Anterior cingulate cortex (tissue), 58 donors: Measurements from ENCODE around the gene PSMD1.

Experiments used
- DNase-seq, 58 donors: peaks; one replicate each; lab custom pipeline; 2025; lab: John Stamatoyannopoulos, UW

The PSMD1 gene

GRCh38 chr2:231100990-231101389, 44.3 kb downstream of the PSMD1 start:
- no peak for DNase-seq

- DNase-seq, result no peak
Observed at GRCh38 chr2:231102772-231103171, 46.1 kb downstream of the PSMD1 start.

GRCh38 chr2:231104115-231104713, 47.5 kb downstream of the PSMD1 start:
- DNase-seq, result peak in 33 of 58 donors; percentile 2 to 68 (median 21)

- no peak for DNase-seq
Observed at GRCh38 chr2:231110551-231110950, 53.9 kb downstream of the PSMD1 start.

- no peak for DNase-seq
Observed at GRCh38 chr2:231111987-231112386, 55.3 kb downstream of the PSMD1 start.

GRCh38 chr2:231113489-231113888, 56.8 kb downstream of the PSMD1 start:
- DNase-seq, result no peak

- no peak for DNase-seq
Observed at GRCh38 chr2:231115651-231116050, 59.0 kb downstream of the PSMD1 start.

GRCh38 chr2:231117148-231117547, 60.5 kb downstream of the PSMD1 start:
- no peak for DNase-seq

- no peak for DNase-seq
Observed at GRCh38 chr2:231117922-231118613, 61.4 kb downstream of the PSMD1 start.

GRCh38 chr2:231118614-231118942, 61.9 kb downstream of the PSMD1 start:
- DNase-seq, result no peak

- DNase-seq, result no peak
Observed at GRCh38 chr2:231123362-231123898, 66.8 kb downstream of the PSMD1 start.

- DNase-seq, result peak in 3 of 58 donors; percentile 3 to 19 (median 8)
Observed at GRCh38 chr2:231124838-231125568, 68.3 kb downstream of the PSMD1 start, which contains the start of gene HTR2B. Gene HTR2B (minus strand): TSS chr2:231125042. CDS start chr2:231123764, 1,278 bp downstream.

- no peak for DNase-seq
Observed at GRCh38 chr2:231126123-231126522, 69.5 kb downstream of the PSMD1 start.

- DNase-seq, result no peak
Observed at GRCh38 chr2:231127480-231127879, 70.8 kb downstream of the PSMD1 start.

- no peak for DNase-seq
Observed at GRCh38 chr2:231127936-231128335, 71.3 kb downstream of the PSMD1 start.

- no peak for DNase-seq
Observed at GRCh38 chr2:231128541-231128940, 71.9 kb downstream of the PSMD1 start.

- no peak for DNase-seq
Observed at GRCh38 chr2:231129216-231129615, 72.5 kb downstream of the PSMD1 start.

- DNase-seq, result no peak
Observed at GRCh38 chr2:231130336-231131056, 73.8 kb downstream of the PSMD1 start.

GRCh38 chr2:231132129-231132528, 75.5 kb downstream of the PSMD1 start:
- DNase-seq, result no peak

GRCh38 chr2:231133365-231134099, 76.9 kb downstream of the PSMD1 start:
- DNase-seq, result no peak
